SK-N-SH treated with all-trans-retinoic acid at 6 μM for 48 hours (cell line): Measurements from ENCODE around the gene ADGRE3.

Source experiments
- CSDC2 ChIP-seq: fragments of 250-450 bp; sonication (Bioruptor Pico); IDR thresholded peaks from 2 replicates; pipeline ENCODE4 v1.5.0; 2020; ENCODE audit warnings: mild to moderate bottlenecking, moderate library complexity
- ESRRG ChIP-seq: fragments of 250-450 bp; sonication (Bioruptor Pico); IDR thresholded peaks from 2 replicates; pipeline ENCODE4 v1.6.1; 2021; ENCODE audit warnings: mild to moderate bottlenecking
- ISL1 ChIP-seq: fragments of 250-450 bp; sonication (Bioruptor Pico); IDR thresholded peaks from 2 replicates; pipeline ENCODE4 v2.1.2; 2022; ENCODE audit warnings: mild to moderate bottlenecking, moderate library complexity
- RARB ChIP-seq: fragments of 250-450 bp; sonication (Bioruptor Pico); IDR thresholded peaks from 2 replicates; pipeline ENCODE4 v1.8.0; 2021; ENCODE audit warnings: mild to moderate bottlenecking, moderate library complexity
- TCF4 ChIP-seq: fragments of 250-450 bp; sonication (Bioruptor Pico); IDR thresholded peaks from 2 replicates; pipeline ENCODE4 v1.8.0; 2021; ENCODE audit warnings: mild to moderate bottlenecking, moderate library complexity, borderline replicate concordance
- ZC3H10 ChIP-seq: fragments of 250-450 bp; sonication (Bioruptor Pico); IDR thresholded peaks from 2 replicates; pipeline ENCODE4 v1.5.1; 2021; ENCODE audit warnings: mild to moderate bottlenecking, moderate library complexity
- ZFP3 ChIP-seq: fragments of 250-450 bp; sonication (Bioruptor Pico); IDR thresholded peaks from 2 replicates; pipeline ENCODE4 v1.5.0; 2020; ENCODE audit warnings: mild to moderate bottlenecking, moderate library complexity
- ZNF565 ChIP-seq: fragments of 450-650 bp; formaldehyde crosslinking; conservative IDR thresholded peaks from 2 replicates; pipeline ENCODE4 v1.5.0; 2020; ENCODE audit warnings: low read depth, mild to moderate bottlenecking, moderate library complexity
- TF ChIP-seq, protein P1 (sequence below): fragments of 250-450 bp; sonication (Bioruptor Pico); IDR thresholded peaks from 2 replicates; pipeline ENCODE4 v1.5.1; 2021; ENCODE audit warnings: mild to moderate bottlenecking, moderate library complexity
- TF ChIP-seq, protein P2 (sequence below): fragments of 250-450 bp; sonication (Bioruptor Pico); IDR thresholded peaks from 2 replicates; pipeline ENCODE4 v1.5.0; 2020; ENCODE audit warnings: mild to moderate bottlenecking, moderate library complexity
- TF ChIP-seq, protein P3 (sequence below): fragments of 250-450 bp; sonication (Bioruptor Pico); IDR thresholded peaks from 2 replicates; pipeline ENCODE4 v1.5.1; 2020; ENCODE audit warnings: low read depth, mild to moderate bottlenecking, moderate library complexity

DNA sequence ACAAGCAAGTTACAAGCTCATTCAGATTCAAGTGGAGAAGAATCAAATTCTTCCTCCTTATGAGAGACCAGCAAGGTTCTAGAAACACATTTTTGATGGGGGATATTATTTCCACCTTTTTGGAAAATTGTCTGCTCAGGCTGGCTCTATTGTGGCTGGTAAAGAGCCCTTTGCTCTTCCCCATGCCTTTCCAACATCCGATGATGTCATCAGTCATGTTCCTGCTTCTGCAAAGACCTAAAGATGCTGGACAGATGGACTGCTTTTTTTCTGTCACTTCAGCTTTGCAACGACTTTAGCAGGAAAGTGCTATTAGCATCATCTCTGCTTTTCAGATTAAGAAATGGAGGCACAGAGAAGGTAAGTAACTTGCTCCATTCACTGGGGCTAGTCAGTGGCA, 4.2 kb downstream of the ADGRE3 start:
- TF ChIP-seq CSDC2 (CRISPR knock-in tag) (no peak), ZNF565 (CRISPR knock-in tag) (no peak), ZFP3 (CRISPR knock-in tag) (no peak), TCF4 (no peak), ISL1 (no peak), ESRRG (CRISPR knock-in tag) (no peak), RARB (CRISPR knock-in tag) (no peak), ZC3H10 (CRISPR knock-in tag) (no peak)
- TF ChIP-seq, protein P1, sequence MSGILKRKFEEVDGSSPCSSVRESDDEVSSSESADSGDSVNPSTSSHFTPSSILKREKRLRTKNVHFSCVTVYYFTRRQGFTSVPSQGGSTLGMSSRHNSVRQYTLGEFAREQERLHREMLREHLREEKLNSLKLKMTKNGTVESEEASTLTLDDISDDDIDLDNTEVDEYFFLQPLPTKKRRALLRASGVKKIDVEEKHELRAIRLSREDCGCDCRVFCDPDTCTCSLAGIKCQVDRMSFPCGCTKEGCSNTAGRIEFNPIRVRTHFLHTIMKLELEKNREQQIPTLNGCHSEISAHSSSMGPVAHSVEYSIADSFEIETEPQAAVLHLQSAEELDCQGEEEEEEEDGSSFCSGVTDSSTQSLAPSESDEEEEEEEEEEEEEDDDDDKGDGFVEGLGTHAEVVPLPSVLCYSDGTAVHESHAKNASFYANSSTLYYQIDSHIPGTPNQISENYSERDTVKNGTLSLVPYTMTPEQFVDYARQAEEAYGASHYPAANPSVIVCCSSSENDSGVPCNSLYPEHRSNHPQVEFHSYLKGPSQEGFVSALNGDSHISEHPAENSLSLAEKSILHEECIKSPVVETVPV (CRISPR knock-in tag): no peak
- TF ChIP-seq, protein P2, sequence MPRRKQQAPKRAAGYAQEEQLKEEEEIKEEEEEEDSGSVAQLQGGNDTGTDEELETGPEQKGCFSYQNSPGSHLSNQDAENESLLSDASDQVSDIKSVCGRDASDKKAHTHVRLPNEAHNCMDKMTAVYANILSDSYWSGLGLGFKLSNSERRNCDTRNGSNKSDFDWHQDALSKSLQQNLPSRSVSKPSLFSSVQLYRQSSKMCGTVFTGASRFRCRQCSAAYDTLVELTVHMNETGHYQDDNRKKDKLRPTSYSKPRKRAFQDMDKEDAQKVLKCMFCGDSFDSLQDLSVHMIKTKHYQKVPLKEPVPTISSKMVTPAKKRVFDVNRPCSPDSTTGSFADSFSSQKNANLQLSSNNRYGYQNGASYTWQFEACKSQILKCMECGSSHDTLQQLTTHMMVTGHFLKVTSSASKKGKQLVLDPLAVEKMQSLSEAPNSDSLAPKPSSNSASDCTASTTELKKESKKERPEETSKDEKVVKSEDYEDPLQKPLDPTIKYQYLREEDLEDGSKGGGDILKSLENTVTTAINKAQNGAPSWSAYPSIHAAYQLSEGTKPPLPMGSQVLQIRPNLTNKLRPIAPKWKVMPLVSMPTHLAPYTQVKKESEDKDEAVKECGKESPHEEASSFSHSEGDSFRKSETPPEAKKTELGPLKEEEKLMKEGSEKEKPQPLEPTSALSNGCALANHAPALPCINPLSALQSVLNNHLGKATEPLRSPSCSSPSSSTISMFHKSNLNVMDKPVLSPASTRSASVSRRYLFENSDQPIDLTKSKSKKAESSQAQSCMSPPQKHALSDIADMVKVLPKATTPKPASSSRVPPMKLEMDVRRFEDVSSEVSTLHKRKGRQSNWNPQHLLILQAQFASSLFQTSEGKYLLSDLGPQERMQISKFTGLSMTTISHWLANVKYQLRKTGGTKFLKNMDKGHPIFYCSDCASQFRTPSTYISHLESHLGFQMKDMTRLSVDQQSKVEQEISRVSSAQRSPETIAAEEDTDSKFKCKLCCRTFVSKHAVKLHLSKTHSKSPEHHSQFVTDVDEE: no peak
- TF ChIP-seq, protein P3, sequence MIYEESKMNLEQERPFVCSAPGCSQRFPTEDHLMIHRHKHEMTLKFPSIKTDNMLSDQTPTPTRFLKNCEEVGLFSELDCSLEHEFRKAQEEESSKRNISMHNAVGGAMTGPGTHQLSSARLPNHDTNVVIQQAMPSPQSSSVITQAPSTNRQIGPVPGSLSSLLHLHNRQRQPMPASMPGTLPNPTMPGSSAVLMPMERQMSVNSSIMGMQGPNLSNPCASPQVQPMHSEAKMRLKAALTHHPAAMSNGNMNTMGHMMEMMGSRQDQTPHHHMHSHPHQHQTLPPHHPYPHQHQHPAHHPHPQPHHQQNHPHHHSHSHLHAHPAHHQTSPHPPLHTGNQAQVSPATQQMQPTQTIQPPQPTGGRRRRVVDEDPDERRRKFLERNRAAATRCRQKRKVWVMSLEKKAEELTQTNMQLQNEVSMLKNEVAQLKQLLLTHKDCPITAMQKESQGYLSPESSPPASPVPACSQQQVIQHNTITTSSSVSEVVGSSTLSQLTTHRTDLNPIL (CRISPR knock-in tag): no peak
